HG02973 (cell line): ENCODE results near the gene FUCA2.
"Not testable (repeated sequence)": the region's sequence is repeated elsewhere in the genome, so short reads cannot be mapped to it uniquely, and the experiment has no call there.

Source experiments
- ATAC-seq: cut with Tn5 transposase; IDR thresholded peaks from one replicate; pipeline ENCODE4 v1.9.1; 2021; ENCODE audit warnings: moderate library complexity; ENCODE audit not compliant: unreplicated experiment

Gene FUCA2

DNA sequence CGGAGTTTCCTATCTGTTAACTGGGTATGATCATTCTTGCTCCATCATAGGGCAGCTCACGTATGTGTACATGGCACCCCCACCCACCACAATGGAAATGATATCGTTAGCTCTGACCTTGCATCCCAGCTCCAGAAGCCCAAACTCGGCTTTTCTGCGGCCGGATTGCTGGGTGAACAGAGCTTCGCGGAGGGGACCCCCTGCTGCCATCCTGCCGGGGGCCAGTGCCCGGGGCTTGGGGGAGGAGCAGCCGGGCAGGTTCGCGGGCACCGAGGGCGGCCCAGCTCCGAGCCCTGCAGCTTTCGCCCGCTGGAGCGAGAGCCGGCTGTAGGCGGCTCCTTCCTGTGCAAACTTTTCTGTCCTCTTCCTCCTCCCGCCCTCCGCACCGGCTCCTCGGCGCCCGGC is 24.9 kb upstream of the FUCA2 start:
- ATAC-seq: peak; percentile 59

DNA sequence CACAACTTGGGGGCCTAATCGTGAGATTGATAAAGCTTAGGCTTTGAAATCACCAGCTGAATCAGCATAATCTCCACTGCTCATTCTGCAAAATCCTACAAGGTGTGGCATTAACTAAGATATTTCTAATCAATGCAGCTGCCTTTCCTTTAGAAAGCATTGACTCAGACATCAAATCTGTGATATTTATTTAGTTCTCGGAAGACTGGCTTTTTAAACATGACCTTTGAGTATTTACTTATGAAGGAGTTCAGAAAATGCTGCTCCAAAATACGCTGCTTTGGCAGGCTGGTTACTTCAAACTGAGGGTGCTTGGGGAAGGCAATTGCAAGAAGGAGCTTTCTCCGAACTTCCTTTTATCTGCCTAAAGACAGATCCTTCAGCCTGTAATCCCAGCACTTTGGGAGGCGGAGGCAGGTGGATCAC is 23.7 kb upstream of the FUCA2 start:
- no peak for ATAC-seq

DNA sequence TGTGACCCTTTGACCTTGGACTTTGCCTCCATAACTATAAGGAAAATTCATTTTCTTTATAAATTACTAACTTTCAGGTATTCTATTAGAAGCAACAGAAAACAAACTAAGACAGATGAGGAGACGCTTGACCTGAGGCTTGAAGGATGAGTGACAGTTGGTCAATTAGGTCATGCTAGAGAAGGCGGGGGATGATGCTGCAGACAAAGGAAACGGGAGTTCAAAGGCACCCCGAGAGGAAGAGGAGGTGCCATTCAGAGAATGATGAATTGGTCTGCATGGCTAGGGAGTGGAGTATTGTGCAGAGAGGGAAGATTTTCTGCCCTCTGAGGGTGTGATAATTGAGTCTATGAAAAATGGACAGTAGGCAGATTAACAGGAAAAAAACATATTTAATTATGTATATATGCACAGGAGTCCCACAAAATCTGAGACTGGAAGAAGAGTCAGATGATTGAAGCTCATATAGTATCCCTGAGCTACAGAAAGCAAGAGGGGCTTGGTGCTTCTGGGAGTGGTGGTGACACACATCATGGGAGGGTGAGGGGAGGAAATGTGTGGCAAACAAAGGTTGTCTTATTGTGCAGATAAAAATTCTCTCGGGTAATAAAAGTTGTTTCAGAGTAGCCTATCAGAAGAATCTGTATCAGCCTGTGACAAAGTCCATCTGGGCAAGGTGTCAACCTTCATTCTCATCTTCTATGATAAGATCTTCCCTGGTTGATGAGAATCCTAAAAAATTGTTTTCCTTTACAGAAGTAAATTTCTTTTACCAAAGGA is 20.4 kb upstream of the FUCA2 start:
- ATAC-seq: no peak

DNA sequence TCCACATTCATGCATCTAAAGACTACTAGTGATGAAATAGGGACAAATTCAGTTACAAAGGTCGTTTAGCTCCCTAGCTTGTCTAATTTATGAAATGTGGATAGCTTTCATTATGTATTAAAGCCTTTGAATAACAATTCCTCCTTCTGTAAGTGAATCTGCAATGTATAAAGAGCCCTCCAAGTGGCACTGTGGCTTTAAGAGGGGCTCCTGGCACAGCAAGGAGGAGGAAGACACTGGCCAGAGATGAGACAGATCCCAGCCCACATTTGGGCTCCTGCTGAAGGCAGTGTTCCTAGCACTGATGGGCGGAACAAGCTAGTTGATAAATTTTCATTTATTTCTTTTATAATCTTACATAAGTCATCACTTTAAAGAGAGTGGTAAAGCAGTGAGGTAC is 17.6 kb upstream of the FUCA2 start:
- no peak for ATAC-seq

DNA sequence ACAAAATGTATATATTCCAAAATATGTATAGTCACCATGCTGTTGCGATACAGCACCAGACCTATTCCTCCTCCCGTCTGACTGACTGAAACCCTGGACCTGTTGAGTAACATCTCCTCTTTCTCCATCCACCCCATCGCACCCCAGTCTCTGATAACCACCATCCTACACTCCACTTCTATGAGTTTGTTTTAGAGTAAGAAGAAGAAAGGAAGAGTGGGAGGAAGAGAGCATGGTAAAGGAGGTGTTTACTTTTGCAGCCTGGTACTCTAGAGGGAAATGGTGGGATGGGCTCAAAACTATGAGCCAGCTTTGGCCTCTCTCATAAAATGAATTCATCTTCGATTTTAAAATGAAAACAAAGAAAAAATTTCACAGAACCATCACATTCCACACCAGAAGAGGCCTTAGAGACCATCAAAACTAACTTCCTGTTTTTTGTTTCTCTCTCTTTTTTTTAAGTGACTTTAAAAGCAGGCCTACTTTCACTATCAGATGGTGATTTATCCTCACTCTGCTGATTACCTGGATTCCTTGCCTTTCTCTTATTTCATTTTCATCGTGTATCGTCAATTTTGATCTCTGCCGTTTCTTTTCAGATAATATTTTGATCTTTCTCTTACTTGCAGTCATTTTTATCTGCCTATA is 16.8 kb upstream of the FUCA2 start:
- peak; percentile 73 for ATAC-seq

DNA sequence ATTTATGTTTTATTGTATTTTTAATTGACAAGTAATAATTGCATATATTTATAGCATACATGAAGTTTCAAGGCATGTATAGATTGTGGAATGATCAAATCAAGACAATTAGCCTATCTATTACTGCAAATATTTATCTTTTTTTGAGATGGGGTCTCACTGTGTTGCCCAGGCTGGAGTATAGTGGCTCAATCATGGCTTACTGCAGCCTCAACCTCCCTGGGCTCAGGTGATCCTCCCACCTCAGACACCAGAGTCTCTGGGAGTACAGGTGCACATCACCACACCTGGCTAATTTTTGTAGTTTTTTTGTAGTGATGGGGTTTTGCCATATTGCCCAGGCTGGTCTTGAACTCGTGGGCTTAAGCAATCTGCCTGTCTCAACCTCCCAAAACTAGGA is 16.2 kb upstream of the FUCA2 start:
- no peak for ATAC-seq

DNA sequence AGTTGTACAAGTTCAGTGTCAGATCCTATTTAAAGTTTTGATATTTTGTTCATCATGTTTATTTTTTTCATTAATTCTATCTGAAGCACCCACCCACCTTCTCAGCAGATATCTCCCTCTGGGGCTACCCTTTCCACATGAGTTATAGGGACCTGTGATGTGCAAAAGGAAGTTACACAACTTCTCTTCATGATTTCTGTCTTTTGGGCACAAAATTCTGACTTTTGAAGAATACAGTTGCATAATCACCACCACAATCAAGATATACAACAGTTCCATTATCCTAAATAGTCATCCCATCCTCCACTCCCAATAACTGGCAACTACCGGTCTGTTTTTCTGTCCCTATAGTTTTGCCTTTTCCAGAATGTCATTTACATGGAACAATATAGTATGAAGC is 13.8 kb upstream of the FUCA2 start:
- ATAC-seq: no peak

DNA sequence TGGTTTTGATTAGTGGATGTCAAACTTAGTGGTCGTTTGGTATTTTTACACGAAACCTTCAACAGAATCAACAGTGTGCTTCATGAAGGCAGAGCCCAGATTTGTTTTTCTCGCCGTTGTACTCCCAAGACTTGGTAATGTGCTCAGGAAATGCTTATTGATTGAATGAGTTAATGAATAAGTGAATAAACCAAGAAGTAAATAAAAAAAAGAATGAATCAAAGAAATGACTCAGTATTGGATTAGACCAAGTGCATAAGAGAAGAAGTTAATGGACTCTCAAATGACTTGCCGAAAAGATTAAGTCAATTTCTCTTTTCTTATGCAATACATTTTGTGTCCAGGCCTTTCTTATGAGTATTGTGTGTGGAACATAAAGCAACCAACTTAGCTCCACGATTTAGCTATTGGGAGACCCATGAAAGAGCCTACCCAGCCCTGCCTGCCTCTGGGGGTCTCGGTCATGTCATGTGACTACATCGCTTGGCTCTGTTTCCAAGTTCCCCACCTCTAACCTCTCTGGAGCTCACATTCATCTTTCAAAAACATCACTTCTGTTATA is 10.6 kb upstream of the FUCA2 start:
- no peak for ATAC-seq

DNA sequence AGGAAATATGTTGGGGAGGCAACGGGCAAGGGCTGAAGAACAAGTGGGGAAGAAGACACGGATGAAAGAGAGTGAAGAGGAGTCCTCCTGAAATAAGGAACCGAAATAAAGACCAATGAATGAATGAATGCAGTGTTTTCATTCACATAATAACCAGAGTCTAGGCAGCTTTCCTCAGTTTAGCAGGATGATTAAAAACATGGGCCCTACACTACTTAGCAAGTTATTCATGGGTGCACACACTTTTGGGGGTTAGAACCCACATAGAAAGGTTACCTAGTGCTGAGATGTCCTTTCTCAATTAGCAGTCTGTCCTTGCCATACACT is 5.9 kb upstream of the FUCA2 start:
- no peak for ATAC-seq

DNA sequence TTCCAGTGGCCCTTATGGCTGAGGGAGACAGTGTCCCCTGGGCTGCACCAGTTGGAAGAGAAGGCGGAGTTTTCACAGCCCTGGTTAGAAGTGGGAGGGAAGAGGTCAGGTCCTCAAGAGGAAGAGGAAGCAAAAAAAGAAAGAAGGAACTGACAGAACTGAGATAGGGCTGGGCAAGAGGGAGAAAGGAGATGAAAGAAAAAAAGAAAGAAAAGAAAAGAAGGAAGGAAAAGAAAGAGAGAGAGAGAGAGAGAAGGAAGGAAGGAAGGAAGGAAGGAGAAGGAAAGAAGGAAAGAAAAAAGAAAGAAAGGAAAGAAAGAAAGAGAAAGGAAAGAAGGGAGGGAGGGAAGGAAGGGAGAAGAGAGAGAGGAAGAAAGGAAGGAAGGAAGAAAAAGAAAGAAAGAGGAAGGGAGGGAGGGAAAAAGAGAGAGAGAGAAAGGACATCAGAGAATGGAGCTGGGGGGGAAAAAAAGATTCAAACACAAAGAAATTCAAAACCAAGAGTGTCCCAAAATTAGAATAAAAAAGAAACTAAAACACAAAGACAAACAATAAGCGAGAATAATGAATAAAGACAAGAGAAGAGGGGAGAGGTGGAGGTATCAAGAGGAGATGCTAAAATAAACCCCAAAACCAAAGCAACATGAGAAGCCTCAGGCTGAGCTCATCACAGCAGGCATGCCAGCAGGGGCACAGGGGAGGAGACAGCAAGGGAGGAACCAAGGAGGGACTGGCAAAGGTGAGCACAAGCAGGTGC is 5.3 kb upstream of the FUCA2 start:
- ATAC-seq: no peak

DNA sequence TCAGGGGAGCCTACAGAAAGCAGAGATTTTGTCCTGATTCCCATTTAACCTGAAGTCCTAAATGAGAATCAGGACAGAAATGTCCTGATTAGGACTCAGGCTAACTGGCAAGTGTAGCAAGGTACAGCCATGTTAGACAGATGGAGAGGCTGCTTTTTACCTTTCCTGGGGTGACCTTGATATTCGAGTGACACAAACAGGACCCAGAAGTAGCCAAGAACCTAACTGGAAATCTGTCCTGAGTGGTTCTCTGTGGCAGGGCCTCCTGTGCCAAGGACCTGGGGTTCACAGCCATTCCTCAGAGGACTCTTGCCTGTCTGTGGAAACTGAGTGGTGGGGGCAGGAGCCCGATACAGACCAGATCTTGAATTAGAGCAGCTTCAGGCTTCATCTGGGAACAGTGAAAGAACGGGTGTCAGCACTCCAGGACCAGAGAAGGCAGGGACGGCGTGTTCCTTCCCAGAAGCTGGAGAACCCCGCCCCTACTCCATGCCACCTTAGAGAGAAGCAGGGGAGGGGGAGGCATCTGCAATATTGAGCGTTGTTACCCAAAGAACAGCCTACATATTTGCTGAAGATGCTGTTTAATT is 4.3 kb upstream of the FUCA2 start:
- ATAC-seq: no peak

DNA sequence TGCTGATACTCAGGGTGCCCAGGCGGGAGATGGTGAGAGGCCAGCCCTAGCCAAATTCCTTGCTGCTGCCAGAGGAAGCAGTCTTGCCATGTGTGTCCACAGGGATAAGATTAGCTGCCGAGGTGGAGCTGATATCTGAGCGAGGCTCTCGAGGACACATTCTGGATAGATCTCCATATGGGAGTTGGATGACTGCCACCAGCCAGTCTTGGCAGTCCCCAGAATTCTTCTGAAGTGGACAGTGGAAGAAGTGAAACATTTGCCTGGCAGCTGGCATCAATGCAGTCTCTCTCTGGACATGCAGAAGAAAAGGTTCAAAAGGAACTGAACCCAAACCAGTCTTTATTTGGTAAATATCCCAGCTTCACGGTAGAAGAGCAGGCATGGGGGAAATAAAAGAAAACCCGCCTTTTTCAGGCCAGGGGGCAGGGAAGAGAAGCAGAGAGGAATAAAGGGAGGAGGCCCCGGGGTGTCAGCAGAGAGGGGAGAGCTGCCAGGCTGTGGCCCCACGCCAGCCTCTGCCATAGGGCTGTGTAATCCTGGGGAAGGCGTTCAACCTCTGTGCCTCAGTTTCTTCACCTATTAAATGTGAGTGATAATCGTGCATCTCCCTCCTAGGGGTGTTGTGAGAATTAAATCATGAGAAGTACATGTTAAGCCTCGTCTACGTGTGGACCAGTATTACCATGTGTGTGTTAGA is 3.7 kb upstream of the FUCA2 start:
- ATAC-seq: no peak

DNA sequence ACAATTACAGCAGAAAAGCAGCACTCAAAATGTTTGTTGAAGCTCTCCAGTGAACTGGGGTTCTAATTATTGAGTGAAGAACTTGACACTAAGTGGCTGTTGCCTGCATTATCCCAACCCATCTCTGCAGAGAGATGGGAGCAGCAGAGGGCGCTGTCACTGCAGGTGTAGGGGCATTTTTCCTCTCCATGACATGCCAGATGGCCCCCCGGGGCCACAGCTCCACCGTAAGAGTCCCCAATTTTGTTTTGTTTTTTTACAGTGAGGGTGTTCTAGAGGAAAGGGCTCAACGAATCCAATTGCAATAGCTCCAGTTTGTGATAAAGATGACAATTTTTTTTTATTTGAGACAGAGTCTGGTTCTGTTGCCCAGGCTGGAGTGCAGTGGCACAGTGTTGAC is 1.9 kb upstream of the FUCA2 start:
- no peak for ATAC-seq

DNA sequence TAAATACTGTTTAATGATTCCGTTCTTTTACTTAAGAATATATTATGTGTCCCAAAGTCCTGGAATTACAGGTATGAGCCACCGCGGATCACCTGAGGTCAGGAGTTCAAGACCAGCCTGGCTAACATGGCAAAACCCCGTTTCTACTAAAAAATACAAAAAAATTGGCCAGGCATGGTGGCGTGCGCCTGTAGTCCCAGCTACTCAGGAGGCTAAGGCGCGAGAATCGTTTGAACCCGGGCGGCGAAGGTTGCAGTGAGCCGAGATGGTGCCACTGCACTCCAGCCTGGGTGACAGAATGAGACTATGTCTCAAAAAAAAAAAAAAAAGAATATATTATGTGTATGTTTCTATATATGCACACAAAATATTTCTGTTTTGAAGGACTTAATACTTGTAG is 1.2 kb downstream of the FUCA2 start:
- not testable (repeated sequence) for ATAC-seq

DNA sequence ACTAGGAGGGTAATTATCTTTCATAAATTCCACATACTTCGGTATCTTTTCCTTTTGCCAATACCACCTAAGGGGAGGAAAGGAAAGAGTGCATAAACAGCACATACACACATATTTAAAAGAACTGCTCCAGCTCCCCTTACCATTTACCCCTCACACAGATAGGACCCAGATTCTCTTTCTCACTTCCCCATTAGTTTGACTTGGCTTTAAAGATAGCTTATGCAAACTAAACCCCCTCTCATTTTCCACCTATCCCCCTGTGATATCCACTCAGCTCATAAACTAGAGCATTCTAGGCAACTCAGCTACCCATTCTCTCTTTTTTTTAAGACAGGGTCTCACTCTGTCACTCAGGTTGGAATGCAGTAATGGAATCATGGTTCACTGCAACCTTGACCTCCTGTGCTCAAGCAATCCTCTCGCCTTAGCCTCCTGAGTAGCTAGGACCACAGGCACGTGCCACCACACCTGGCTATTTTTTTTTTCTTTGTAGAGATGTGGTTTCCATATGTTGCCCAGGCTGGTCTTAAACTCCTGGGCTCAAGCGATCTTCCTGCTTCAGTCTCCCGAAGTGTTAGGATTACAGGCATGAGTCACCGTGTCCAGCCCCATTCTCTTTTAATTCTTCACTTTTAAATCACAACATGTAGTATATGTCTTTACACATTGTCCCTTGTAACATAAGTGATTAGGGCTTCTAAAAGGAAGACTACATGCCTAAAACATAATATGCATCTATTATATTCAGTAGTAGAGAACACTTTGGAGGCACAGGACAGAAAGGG is 4.0 kb downstream of the FUCA2 start:
- no peak for ATAC-seq

DNA sequence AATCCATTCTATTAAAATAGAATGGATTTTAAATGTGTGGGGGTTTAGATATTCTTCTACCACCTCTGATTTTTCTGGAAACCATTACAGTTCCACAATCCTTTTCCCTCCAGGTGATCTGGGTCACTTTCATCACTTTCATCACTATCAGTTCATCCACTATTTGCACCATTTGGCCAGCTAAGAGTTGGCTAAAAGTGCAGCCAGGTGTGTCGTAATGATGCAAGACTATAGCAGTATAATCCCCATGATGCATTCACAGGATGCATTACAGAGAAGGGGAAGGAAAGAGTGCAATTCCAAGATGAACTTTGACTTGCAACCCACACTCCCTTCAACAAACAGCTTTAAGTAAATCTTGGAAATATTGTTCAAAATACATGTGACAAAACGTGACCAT is 4.9 kb downstream of the FUCA2 start:
- ATAC-seq: no peak

DNA sequence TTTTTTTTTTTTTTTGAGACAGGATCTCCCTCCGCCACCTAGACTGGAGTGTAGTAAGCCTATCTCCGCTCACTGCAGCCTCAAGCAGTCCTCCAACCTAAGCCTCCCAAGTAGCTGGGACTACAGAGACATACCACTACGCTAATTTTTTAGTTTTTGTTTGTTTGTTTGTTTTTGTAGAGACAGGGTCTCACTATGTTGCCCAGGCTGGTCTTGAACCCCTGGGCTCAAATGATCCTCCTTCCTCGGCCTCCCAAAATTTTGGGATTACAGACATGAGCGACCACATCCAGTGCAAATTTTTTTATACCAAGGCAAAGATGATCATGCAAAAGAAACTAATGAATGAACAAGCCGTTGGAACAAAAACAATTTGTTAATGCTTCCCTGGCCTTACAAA is 5.3 kb downstream of the FUCA2 start:
- no peak for ATAC-seq

DNA sequence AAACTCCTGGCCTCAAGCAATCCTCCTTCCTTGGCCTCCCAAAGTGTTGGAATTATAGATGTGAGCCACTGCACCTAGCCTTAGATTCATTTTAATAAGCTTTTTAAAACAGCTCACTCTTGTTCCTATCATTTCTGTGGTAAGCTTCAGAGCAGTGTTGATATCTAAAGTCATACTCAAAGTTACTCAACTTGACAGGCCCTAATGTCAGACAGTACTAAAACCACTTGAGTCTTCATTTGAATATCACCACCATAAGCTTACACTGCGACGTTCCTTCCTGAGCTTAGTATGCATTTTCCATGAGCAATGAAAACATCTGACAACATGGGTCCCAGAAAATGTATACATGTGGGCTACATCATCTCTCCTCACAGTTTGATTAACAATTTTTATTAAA is 6.0 kb downstream of the FUCA2 start:
- no peak for ATAC-seq

DNA sequence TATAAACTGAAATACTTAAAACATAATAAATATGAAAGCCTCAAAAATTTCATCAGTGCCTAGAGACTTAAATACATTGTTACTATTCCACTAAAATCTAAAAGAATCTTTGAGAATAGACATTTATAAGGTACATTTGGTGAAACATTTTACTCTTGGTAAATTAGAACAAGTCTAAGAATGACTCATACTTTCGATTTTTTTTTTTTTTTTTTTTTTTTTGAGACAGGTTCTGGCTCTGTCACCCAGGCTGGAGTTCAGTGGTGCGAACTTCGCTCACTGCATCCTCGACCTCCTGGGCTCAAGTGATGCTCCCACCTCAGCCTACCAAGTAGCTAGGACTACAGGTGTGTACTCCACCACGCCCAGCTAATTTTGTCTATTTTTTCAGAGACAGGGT is 6.4 kb downstream of the FUCA2 start:
- ATAC-seq: no peak

DNA sequence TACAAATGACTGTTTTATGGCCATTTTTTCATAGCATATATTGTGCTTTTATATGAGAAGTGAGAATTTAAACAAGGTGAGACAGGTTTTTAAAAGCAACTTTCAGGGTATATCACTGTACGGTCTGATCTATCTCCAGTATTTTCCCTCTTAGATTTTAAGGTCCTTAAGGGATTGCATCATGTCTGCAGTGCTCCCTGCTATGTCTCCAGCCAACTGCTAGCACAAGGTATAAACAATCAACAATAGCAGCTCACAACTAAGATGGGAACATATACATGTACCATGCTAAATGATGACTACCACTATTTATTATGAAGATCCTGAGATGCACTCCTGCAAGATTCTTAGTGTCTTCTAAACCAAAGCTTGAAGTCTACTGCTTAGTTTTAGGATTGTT is 7.2 kb downstream of the FUCA2 start:
- ATAC-seq: no peak
